Rectal smooth muscle tissue (tissue), 1 donor: ENCODE measurements around the gene ZBTB20.

Experiments used
- H3K27ac ChIP-seq: one replicate; pipeline ENCODE4 v1.7.0; 2013; ENCODE audit warnings: low read depth, low read length, inconsistent platforms
- H3K27me3 ChIP-seq: one replicate; pipeline ENCODE4 v1.7.0; 2013; ENCODE audit warnings: low read length; ENCODE audit not compliant: control insufficient read depth, insufficient read depth
- H3K36me3 ChIP-seq: one replicate; pipeline ENCODE4 v1.7.0; 2013; ENCODE audit warnings: low read length; ENCODE audit not compliant: control insufficient read depth, insufficient read depth
- H3K4me1 ChIP-seq: one replicate; pipeline ENCODE4 v1.7.0; 2013; ENCODE audit warnings: low read length; ENCODE audit not compliant: control insufficient read depth, insufficient read depth
- H3K4me3 ChIP-seq: one replicate; pipeline ENCODE4 v1.7.0; 2013; ENCODE audit warnings: low read length
- H3K9ac ChIP-seq: one replicate; pipeline ENCODE4 v1.7.0; 2013; ENCODE audit warnings: low read length

The ZBTB20 gene

GRCh38 chr3:114739627-114740026, 407.5 kb downstream of the ZBTB20 start:
- Histone ChIP-seq H3K4me3 (no peak overlapping the region), H3K27ac (no peak overlapping the region), H3K27me3 (no peaks in the 10 kb centered on the region), H3K9ac (no peak overlapping the region), H3K4me1 (no peaks in the 10 kb centered on the region), H3K36me3 (no peaks in the 10 kb centered on the region)

- H3K4me3 ChIP-seq = no peak overlapping the region
- H3K27me3 ChIP-seq = no peaks in the 10 kb centered on the region
- H3K27ac ChIP-seq = no peak overlapping the region
- H3K4me1 ChIP-seq = peaks cover 3% of the 10 kb centered on the region
- no peaks in the 10 kb centered on the region for H3K36me3 ChIP-seq
- no peak overlapping the region for H3K9ac ChIP-seq
These were observed 414.7 kb downstream of the ZBTB20 start for GRCh38 chr3:114732353-114732752.

- H3K27me3 ChIP-seq = no peaks in the 10 kb centered on the region
- peaks cover 3% of the 10 kb centered on the region for H3K4me1 ChIP-seq
- no peak overlapping the region for H3K27ac ChIP-seq
- H3K4me3 ChIP-seq = no peak overlapping the region
- H3K36me3 ChIP-seq = no peaks in the 10 kb centered on the region
- no peak overlapping the region for H3K9ac ChIP-seq
These were observed 416.7 kb downstream of the ZBTB20 start for GRCh38 chr3:114730397-114730796.

GRCh38 chr3:114727373-114727772, 419.7 kb downstream of the ZBTB20 start:
- peaks cover 3% of the 10 kb centered on the region for H3K4me1 ChIP-seq
- H3K36me3 ChIP-seq = no peaks in the 10 kb centered on the region
- H3K27ac ChIP-seq = no peak overlapping the region
- no peak overlapping the region for H3K9ac ChIP-seq
- no peak overlapping the region for H3K4me3 ChIP-seq
- no peaks in the 10 kb centered on the region for H3K27me3 ChIP-seq

- Histone ChIP-seq H3K4me1 (peaks cover 3% of the 10 kb centered on the region), H3K27me3 (no peaks in the 10 kb centered on the region), H3K36me3 (no peaks in the 10 kb centered on the region), H3K27ac (no peak overlapping the region), H3K4me3 (no peak overlapping the region), H3K9ac (no peak overlapping the region)
These were observed 421.1 kb downstream of the ZBTB20 start for GRCh38 chr3:114725966-114726365.

GRCh38 chr3:114722530-114722929, 424.6 kb downstream of the ZBTB20 start:
- Histone ChIP-seq H3K4me1 (no peaks in the 10 kb centered on the region), H3K9ac (no peak overlapping the region), H3K36me3 (no peaks in the 10 kb centered on the region)

GRCh38 chr3:114721864-114722263, 425.2 kb downstream of the ZBTB20 start:
- no peaks in the 10 kb centered on the region for H3K27me3 ChIP-seq
- H3K27ac ChIP-seq = no peak overlapping the region
- H3K4me1 ChIP-seq = no peaks in the 10 kb centered on the region
- no peak overlapping the region for H3K9ac ChIP-seq
- no peaks in the 10 kb centered on the region for H3K36me3 ChIP-seq
- H3K4me3 ChIP-seq = no peak overlapping the region

More at GRCh38 chr3:114722530-114722929, 424.6 kb downstream of the ZBTB20 start:
- no peak overlapping the region for H3K4me3 ChIP-seq
- H3K27me3 ChIP-seq = no peaks in the 10 kb centered on the region
- no peak overlapping the region for H3K27ac ChIP-seq

- Histone ChIP-seq H3K27me3 (no peaks in the 10 kb centered on the region), H3K9ac (no peak overlapping the region), H3K4me3 (no peak overlapping the region), H3K27ac (no peak overlapping the region), H3K4me1 (no peaks in the 10 kb centered on the region), H3K36me3 (no peaks in the 10 kb centered on the region)
These were observed 425.9 kb downstream of the ZBTB20 start for GRCh38 chr3:114721209-114721608.

GRCh38 chr3:114718898-114719210, 428.2 kb downstream of the ZBTB20 start:
- H3K9ac ChIP-seq = no peak overlapping the region
- no peak overlapping the region for H3K27ac ChIP-seq
- H3K4me3 ChIP-seq = no peak overlapping the region
- no peaks in the 10 kb centered on the region for H3K36me3 ChIP-seq
- no peaks in the 10 kb centered on the region for H3K4me1 ChIP-seq
- H3K27me3 ChIP-seq = no peaks in the 10 kb centered on the region

GRCh38 chr3:114718071-114718897, 428.8 kb downstream of the ZBTB20 start:
- H3K9ac ChIP-seq = no peak overlapping the region
- no peaks in the 10 kb centered on the region for H3K4me1 ChIP-seq
- no peaks in the 10 kb centered on the region for H3K36me3 ChIP-seq
- no peak overlapping the region for H3K27ac ChIP-seq
- H3K27me3 ChIP-seq = no peaks in the 10 kb centered on the region
- no peak overlapping the region for H3K4me3 ChIP-seq

GRCh38 chr3:114716916-114717315, 430.2 kb downstream of the ZBTB20 start:
- no peaks in the 10 kb centered on the region for H3K4me1 ChIP-seq
- H3K27ac ChIP-seq = no peak overlapping the region
- no peaks in the 10 kb centered on the region for H3K27me3 ChIP-seq

GRCh38 chr3:114716126-114716525, 431.0 kb downstream of the ZBTB20 start:
- H3K9ac ChIP-seq = no peak overlapping the region
- no peak overlapping the region for H3K27ac ChIP-seq
- no peaks in the 10 kb centered on the region for H3K36me3 ChIP-seq
- H3K27me3 ChIP-seq = no peaks in the 10 kb centered on the region
- H3K4me3 ChIP-seq = no peak overlapping the region
- no peaks in the 10 kb centered on the region for H3K4me1 ChIP-seq

More at GRCh38 chr3:114716916-114717315, 430.2 kb downstream of the ZBTB20 start:
- no peak overlapping the region for H3K4me3 ChIP-seq
- H3K36me3 ChIP-seq = no peaks in the 10 kb centered on the region
- H3K9ac ChIP-seq = no peak overlapping the region

GRCh38 chr3:114714957-114715460, 432.1 kb downstream of the ZBTB20 start:
- no peaks in the 10 kb centered on the region for H3K36me3 ChIP-seq
- H3K4me3 ChIP-seq = no peak overlapping the region
- H3K27me3 ChIP-seq = no peaks in the 10 kb centered on the region
- no peak overlapping the region for H3K27ac ChIP-seq
- no peaks in the 10 kb centered on the region for H3K4me1 ChIP-seq
- no peak overlapping the region for H3K9ac ChIP-seq
